B cell (primary cell): ENCODE data around the gene MAPK1. TPM values are rescaled to one million over a fixed set of nuclear protein-coding genes. Genes with fewer than 3 reads are reported as not detected.
"Not testable (repeated sequence)": the region's sequence is repeated elsewhere in the genome, so short reads cannot be mapped to it uniquely, and the experiment has no call there.

ENCODE experiments used
- ATAC-seq: fragments of 200-7000 bp; cut with Tn5 transposase; one replicate; pipeline ENCODE4 v1.10.0; 2021; ENCODE audit warnings: low read depth, mild to moderate bottlenecking, moderate number of reproducible peaks, moderate library complexity
- CTCF ChIA-PET: fragments of 350-600 bp; sonication (Branson Sonifier 250); formaldehyde crosslinking; loops from one replicate; lab custom pipeline; 2021; ENCODE audit warnings: antibody characterized with exemption, inconsistent platforms; lab: Charles Lee
- POLR2A ChIA-PET: fragments of 350-600 bp; sonication (Branson Sonifier 250); formaldehyde crosslinking; loops from one replicate; lab custom pipeline; 2021; ENCODE audit warnings: antibody characterized with exemption; lab: Charles Lee
- DNase-seq: peaks from one replicate; pipeline ENCODE4 v3.0.0; 2013
- H2AFZ ChIP-seq: 2 replicates; pipeline ENCODE4 v1.6.1; 2012; ENCODE audit warnings: mild to moderate bottlenecking, low read depth, low read length; ENCODE audit not compliant: insufficient read depth, poor library complexity, severe bottlenecking
- H3K27ac ChIP-seq, 2 donors: 1 replicate in 1 of 2; 2 replicates in 1 of 2; pipeline ENCODE4 v1.5.1; 2012 to 2013; ENCODE audit warnings: low read length in 2 of 2, mild to moderate bottlenecking in 2 of 2, moderate library complexity in 1 of 2
- H3K27me3 ChIP-seq, 4 experiments: fragments of 200-600 bp in 1 of 4; sonication (generic) in 1 of 4; replicated peaks in 1 of 4; 1 replicate in 2 of 4; 2 replicates in 2 of 4; pipeline versions ENCODE4 v1.6.1 to v1.7.0; 2013 to 2016; ENCODE audit warnings: low read length in 3 of 4, mild to moderate bottlenecking in 2 of 4, mixed read lengths in 1 of 4, moderate library complexity in 1 of 4; ENCODE audit not compliant: insufficient read depth in 4 of 4, control insufficient read depth in 3 of 4; ENCODE audit errors: control extremely low read depth in 1 of 4
- H3K36me3 ChIP-seq, 2 experiments: replicated peaks in 1 of 2; 1 replicate in 1 of 2; 2 replicates in 1 of 2; pipeline versions ENCODE4 v1.6.1 to v1.7.1; 2013; ENCODE audit warnings: low read length in 1 of 2; ENCODE audit not compliant: insufficient read depth in 2 of 2, control insufficient read depth in 1 of 2; ENCODE audit errors: control extremely low read depth in 1 of 2, extremely low read depth in 1 of 2
- H3K4me1 ChIP-seq, 2 donors: fragments of 200-600 bp in 1 of 2; sonication (generic) in 1 of 2; 1 replicate in 1 of 2; 2 replicates in 1 of 2; pipeline versions ENCODE4 v1.5.1 to v1.6.1; 2013 to 2017; ENCODE audit warnings: low read length in 2 of 2; ENCODE audit not compliant: control insufficient read depth in 2 of 2, insufficient read depth in 2 of 2
- H3K4me2 ChIP-seq: replicated peaks from 2 replicates; pipeline ENCODE3; 2012; ENCODE audit warnings: mild to moderate bottlenecking, low read depth, low read length; ENCODE audit not compliant: poor library complexity, severe bottlenecking
- H3K4me3 ChIP-seq, 5 experiments: fragments of 200-600 bp in 1 of 5; sonication (generic) in 1 of 5; 1 replicate in 3 of 5; 2 replicates in 2 of 5; pipeline versions ENCODE4 v1.5.1 to v1.7.0; 2011 to 2016; ENCODE audit warnings: low read length in 4 of 5, mild to moderate bottlenecking in 4 of 5, low read depth in 2 of 5, control low read depth in 1 of 5, moderate library complexity in 1 of 5; ENCODE audit not compliant: insufficient read depth in 1 of 5; ENCODE audit errors: control extremely low read depth in 1 of 5, extremely low read depth in 1 of 5
- H3K79me2 ChIP-seq: fragments of 200-600 bp; sonication (generic); one replicate; pipeline ENCODE4 v1.6.0; 2016; ENCODE audit warnings: low read length; ENCODE audit not compliant: control insufficient read depth, insufficient read depth
- H3K9ac ChIP-seq: fragments of 200-600 bp; sonication (generic); 2 replicates; pipeline ENCODE4 v1.6.1; 2017; ENCODE audit warnings: mild to moderate bottlenecking, low read length, moderate library complexity
- H3K9me3 ChIP-seq, 3 donors: one replicate each; pipeline versions ENCODE4 v1.6.1 to v1.7.1; 2013; ENCODE audit warnings: low read length in 2 of 3; ENCODE audit not compliant: control insufficient read depth in 2 of 3, insufficient read depth in 1 of 3; ENCODE audit errors: control extremely low read depth in 1 of 3
- H4K20me1 ChIP-seq: 2 replicates; pipeline ENCODE4 v1.6.0; 2012; ENCODE audit warnings: mild to moderate bottlenecking, low read length; ENCODE audit not compliant: insufficient read depth, control insufficient read depth, poor library complexity, severe bottlenecking
- H3K27ac Mint-ChIP-seq: one replicate; pipeline ENCODE4 v1.8.0; 2021; ENCODE audit warnings: mixed read lengths
- H3K27me3 Mint-ChIP-seq: one replicate; pipeline ENCODE4 v1.8.0; 2021; ENCODE audit warnings: mixed read lengths
- H3K4me1 Mint-ChIP-seq: one replicate; pipeline ENCODE4 v1.8.0; 2021; ENCODE audit warnings: mixed read lengths
- H3K4me3 Mint-ChIP-seq: one replicate; pipeline ENCODE4 v1.8.0; 2021; ENCODE audit warnings: mixed read lengths
- H3K9me3 Mint-ChIP-seq: one replicate; pipeline ENCODE4 v1.8.0; 2022; ENCODE audit warnings: mixed read lengths; ENCODE audit not compliant: insufficient read depth
- CTCF ChIP-seq: fragments of 200-600 bp; IDR thresholded peaks from one replicate; pipeline ENCODE4 v1.8.0; 2022; ENCODE audit warnings: antibody characterized with exemption, mild to moderate bottlenecking
- EZH2 ChIP-seq: IDR thresholded peaks from 2 replicates; pipeline ENCODE4 v1.6.1; 2012; ENCODE audit warnings: borderline replicate concordance, low read depth, mild to moderate bottlenecking, moderate library complexity, low read length; ENCODE audit not compliant: insufficient read depth, poor library complexity, severe bottlenecking
- WGBS: methylation state at CpG from one replicate; pipeline ENCODE4 v1.1.5; 2013; ENCODE audit warnings: missing lambda C conversion rate; ENCODE audit not compliant: insufficient coverage; 5-methylcytosine and 5-hydroxymethylcytosine counted together
- intact Hi-C: fragments of 100-400 bp; cut with micrococcal nuclease; formaldehyde crosslinking; loops from one replicate; pipeline ENCODE4 v1.10.0; 2022
- polyA plus RNA-seq: library from polyadenylated mRNA; depleted of rRNA; stranded (reverse); fragments of >200 nt; gene quantifications from 2 replicates; pipeline ENCODE4 v1.2.3, GENCODE V29; 2012
- total RNA-seq, 2 donors: library from RNA; stranded (reverse); fragments of 120-200 nt in 1 of 2; gene quantifications; 1 replicate in 1 of 2; 2 replicates in 1 of 2; pipeline versions ENCODE4 v1.2.3 to v1.2.4, GENCODE V29; 2013 to 2022

Gene MAPK1
- total and polyA plus RNA-seq, 2 donors (not counting 1 experiment from before 2014, with no cell fraction given): 24.0 to 155 TPM

- TF ChIP-seq EZH2 (no peak), CTCF (no peak)
- Histone ChIP-seq H3K36me3 (no peaks in the 10 kb centered on the region), H3K4me2 (no peak overlapping the region), H3K9me3 (no peaks in the 10 kb centered on the region), H2AFZ (no peak overlapping the region), H3K4me3 (no peak overlapping the region), H4K20me1 (no peaks in the 10 kb centered on the region), H3K9ac (no peak overlapping the region), H3K27ac (no peak overlapping the region), H3K79me2 (no peaks in the 10 kb centered on the region), H3K27me3 (no peaks in the 10 kb centered on the region), H3K4me1 (no peaks in the 10 kb centered on the region)
- no peak for DNase-seq
- Mint-ChIP-seq H3K9me3 (no peaks in the 10 kb centered on the region), H3K4me1 (peaks cover 5% of the 10 kb centered on the region), H3K27me3 (no peaks in the 10 kb centered on the region), H3K4me3 (no peak overlapping the region), H3K27ac (no peak overlapping the region)
- ChIA-PET CTCF (no interaction called here), POLR2A (no interaction called here)
- no peak for ATAC-seq
- intact Hi-C loops: no loop called here
- 0% methylated on average over 1 of the region's 4 CpGs for WGBS
These were observed 9.2 kb upstream of the MAPK1 start for GRCh38 chr22:21876486-21877176.

GRCh38 chr22:21874953-21875352 lies 7.5 kb upstream of the MAPK1 start:
- H3K9ac ChIP-seq, H3K9me3 Mint-ChIP-seq, H3K27me3 Mint-ChIP-seq, H3K27ac ChIP-seq, H3K4me1 ChIP-seq, H3K27ac Mint-ChIP-seq, intact Hi-C loops, H2AFZ ChIP-seq, H3K36me3 ChIP-seq, H3K4me1 Mint-ChIP-seq, H4K20me1 ChIP-seq, H3K79me2 ChIP-seq, H3K4me2 ChIP-seq, CTCF ChIA-PET, H3K4me3 Mint-ChIP-seq, DNase-seq, ATAC-seq, H3K27me3 ChIP-seq, H3K9me3 ChIP-seq, H3K4me3 ChIP-seq: not testable (repeated sequence)
- no CpG with 5 or more reads among the region's 4 CpGs for WGBS
- POLR2A ChIA-PET: interaction anchor here (0.7 kb wide), 1 partner anchor 306 kb away, joined by 4 read pairs; no protein-coding TSS in a partner anchor
